NB4 (cell line): ENCODE data around the gene ZFYVE21.

Experiments used
- DNase-seq: peaks from one replicate; pipeline ENCODE4 v3.0.0; 2010; ENCODE audit warnings: low read depth
- H3K4me3 ChIP-seq: one replicate; pipeline ENCODE4 v1.5.1; 2011; ENCODE audit warnings: mild to moderate bottlenecking, low read depth, low read length, moderate library complexity
- MAX ChIP-seq: IDR thresholded peaks from 2 replicates; pipeline ENCODE4 v1.6.1; 2011; ENCODE audit warnings: low read depth, low read length
- MYC ChIP-seq: IDR thresholded peaks from 2 replicates; pipeline ENCODE4 v1.6.1; 2011; ENCODE audit warnings: low read depth, low read length
- POLR2A ChIP-seq: IDR thresholded peaks from 2 replicates; pipeline ENCODE4 v1.6.1; 2011; ENCODE audit warnings: mild to moderate bottlenecking; ENCODE audit not compliant: insufficient read length; ENCODE audit errors: extremely low read depth
- TF ChIP-seq, protein P1 (sequence below): IDR thresholded peaks from one replicate; pipeline ENCODE4 v1.5.1; 2012; ENCODE audit warnings: low read depth, low read length

ZFYVE21 gene

DNA sequence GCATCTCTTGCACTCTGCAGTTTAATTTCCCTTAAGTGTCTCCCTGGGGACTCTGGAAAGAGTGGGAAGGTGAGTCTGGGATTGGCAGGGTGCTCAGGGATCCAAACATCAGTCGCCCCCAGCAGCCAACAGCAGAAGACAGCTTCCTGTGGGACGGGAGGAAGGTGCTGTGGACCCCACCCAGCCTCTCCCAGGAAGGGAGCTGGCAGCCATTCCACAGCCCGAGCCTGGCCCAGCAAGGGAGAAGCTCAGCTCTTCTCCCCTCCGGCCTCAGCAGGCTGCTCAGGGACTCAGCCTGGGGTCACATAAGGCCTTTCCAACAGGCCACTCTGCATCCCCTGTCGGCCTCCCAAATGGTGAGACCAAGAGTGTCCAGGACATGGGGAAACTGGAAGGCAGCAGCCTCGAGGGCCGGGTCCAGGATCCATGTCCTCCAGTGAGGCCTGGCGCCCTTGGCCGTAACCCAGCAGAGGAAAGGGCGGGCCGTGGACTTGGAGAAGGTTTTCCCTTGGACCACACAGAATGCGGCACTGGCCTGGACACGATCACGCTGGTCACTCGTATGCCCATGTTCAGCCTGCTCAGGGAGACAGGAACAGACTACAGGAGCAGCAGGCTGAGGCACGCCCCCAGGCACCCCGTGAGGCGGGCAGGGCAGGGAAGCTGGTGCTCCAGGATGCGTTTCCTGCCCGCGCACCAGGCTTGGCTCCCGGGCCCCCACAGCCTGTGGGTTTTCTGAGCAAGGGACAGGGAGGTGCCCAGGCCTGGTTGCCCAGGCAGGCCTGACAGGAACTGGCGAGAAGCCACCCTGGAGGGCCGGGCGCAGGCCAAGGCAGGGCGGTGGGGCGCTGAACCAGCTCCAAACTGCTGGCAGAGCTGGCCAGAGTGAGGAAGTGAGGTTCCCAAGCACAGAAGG lies 3.8 kb upstream of the ZFYVE21 start:
- TF ChIP-seq POLR2A: no peak
- TF ChIP-seq, protein P1, sequence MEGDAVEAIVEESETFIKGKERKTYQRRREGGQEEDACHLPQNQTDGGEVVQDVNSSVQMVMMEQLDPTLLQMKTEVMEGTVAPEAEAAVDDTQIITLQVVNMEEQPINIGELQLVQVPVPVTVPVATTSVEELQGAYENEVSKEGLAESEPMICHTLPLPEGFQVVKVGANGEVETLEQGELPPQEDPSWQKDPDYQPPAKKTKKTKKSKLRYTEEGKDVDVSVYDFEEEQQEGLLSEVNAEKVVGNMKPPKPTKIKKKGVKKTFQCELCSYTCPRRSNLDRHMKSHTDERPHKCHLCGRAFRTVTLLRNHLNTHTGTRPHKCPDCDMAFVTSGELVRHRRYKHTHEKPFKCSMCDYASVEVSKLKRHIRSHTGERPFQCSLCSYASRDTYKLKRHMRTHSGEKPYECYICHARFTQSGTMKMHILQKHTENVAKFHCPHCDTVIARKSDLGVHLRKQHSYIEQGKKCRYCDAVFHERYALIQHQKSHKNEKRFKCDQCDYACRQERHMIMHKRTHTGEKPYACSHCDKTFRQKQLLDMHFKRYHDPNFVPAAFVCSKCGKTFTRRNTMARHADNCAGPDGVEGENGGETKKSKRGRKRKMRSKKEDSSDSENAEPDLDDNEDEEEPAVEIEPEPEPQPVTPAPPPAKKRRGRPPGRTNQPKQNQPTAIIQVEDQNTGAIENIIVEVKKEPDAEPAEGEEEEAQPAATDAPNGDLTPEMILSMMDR: no peak
- no peak for TF ChIP-seq MAX
- TF ChIP-seq MYC: no peak

DNA sequence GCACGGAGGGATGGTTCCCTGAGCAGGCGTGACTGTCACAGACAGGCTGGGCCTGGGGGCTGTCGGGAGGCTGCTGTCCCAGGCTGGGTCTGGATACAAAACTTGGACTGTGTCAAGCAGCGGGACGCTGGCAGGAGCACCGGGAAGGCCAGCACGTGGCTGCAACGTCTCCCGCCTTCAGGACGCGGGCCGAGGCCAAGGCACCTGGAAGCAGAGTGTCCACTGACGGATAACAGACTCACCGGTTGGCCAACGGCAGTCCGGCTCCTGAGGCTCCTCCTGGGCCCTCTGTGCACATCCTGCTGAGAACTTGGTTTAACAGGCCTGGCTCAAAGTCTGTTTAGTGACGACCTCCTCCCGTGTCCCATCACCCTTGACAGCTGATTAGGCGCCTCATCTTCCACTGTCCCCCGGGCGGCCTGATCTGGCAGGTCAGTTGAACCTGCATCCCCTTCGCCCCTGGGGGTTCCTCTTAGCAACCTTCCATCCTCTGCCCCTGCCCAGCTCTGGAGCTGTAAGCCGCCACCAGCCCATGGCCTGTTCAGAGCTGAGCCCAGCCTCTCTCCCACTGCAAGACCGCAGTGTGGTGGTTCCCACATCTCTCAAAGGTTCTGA lies 2.9 kb upstream of the ZFYVE21 start:
- H3K4me3 ChIP-seq: no peak overlapping the region
- no peak for TF ChIP-seq POLR2A
- TF ChIP-seq, protein P1: no peak
- no peak for TF ChIP-seq MYC
- no peak for DNase-seq

More for the DNA sequence above, 3.8 kb upstream of the ZFYVE21 start:
- no peak overlapping the region for H3K4me3 ChIP-seq
- DNase-seq: no peak

GRCh38 chr14:103713304-103714062 lies 2.1 kb upstream of the ZFYVE21 start:
- DNase-seq: no peak
- peak overlapping the region; percentile 1 for H3K4me3 ChIP-seq
- TF ChIP-seq MAX (no peak), POLR2A (no peak), MYC (no peak)
- TF ChIP-seq, protein P1: no peak

- no peak for TF ChIP-seq MAX
- TF ChIP-seq, protein P1: no peak
- DNase-seq: no peak
- peak overlapping the region; percentile 76 for H3K4me3 ChIP-seq
Observed at GRCh38 chr14:103714063-103714724, 1.4 kb upstream of the ZFYVE21 start.

DNA sequence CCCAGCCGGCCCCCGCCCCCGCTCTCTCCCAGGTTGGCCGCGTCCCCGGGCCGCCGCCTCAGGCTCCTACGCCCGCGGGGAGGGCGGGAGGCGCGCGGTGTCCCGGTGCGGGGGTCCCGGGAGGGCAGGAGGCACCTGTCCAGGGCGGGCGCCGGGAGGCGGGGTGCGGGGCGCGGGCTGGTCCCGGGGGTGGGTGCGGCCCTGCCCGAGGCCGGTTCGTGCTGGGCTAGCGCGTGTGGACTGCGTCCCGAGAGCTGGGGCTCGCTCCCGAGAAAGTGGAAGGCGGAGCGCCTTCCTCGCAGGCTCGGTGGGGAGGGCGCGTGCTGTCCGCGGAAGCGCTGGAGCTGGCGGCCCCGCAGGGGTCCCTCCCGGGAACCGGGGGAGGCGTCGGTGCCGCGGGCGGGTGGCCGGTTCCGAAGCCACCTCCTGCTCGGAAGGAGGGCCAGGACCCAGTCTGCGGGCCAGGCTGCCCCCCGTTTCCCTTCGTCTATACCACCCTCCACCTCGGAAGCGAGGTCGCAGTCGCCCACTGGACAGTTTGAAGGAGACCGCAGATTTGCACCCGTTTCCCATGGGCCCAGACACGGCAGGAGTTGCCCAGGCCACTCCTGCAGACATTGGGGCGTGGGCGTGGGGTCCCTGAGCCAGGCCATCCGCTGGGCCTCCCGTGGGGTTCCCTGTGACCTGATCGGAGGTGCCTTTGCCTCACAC lies 636 bp downstream of the ZFYVE21 start:
- TF ChIP-seq MYC (no peak), POLR2A (no peak), MAX (no peak)
- TF ChIP-seq, protein P1: no peak
- DNase-seq: peak; percentile 46
- H3K4me3 ChIP-seq: peak overlapping the region; percentile 67
